Choroid plexus epithelial cell (primary cell): ENCODE results near the gene CCDC152.
"Not testable (repeated sequence)": the region's sequence is repeated elsewhere in the genome, so short reads cannot be mapped to it uniquely, and the experiment has no call there.

ENCODE experiments used
- DNase-seq: peaks from one replicate; pipeline ENCODE4 v3.0.0-alpha.2; 2010; ENCODE audit warnings: low read depth
- H3K4me3 ChIP-seq: 2 replicates; pipeline ENCODE4 v1.5.1; 2011; ENCODE audit warnings: low read depth, mild to moderate bottlenecking, control low read depth, low read length, moderate library complexity
- TF ChIP-seq, protein P1 (sequence below): conservative IDR thresholded peaks from 2 replicates; pipeline ENCODE4 v1.5.1; 2011; ENCODE audit warnings: low read depth, mild to moderate bottlenecking, control low read depth, inconsistent platforms, low read length, moderate library complexity

The CCDC152 gene

GRCh38 chr5:42756606-42757601 is at the start of gene CCDC152:
Gene CCDC152, plus strand, starts transcription at chr5:42756818. Its CDS starts 2,304 bp downstream, at chr5:42759122.
- peak; percentile 31 for DNase-seq
- TF ChIP-seq, protein P1, sequence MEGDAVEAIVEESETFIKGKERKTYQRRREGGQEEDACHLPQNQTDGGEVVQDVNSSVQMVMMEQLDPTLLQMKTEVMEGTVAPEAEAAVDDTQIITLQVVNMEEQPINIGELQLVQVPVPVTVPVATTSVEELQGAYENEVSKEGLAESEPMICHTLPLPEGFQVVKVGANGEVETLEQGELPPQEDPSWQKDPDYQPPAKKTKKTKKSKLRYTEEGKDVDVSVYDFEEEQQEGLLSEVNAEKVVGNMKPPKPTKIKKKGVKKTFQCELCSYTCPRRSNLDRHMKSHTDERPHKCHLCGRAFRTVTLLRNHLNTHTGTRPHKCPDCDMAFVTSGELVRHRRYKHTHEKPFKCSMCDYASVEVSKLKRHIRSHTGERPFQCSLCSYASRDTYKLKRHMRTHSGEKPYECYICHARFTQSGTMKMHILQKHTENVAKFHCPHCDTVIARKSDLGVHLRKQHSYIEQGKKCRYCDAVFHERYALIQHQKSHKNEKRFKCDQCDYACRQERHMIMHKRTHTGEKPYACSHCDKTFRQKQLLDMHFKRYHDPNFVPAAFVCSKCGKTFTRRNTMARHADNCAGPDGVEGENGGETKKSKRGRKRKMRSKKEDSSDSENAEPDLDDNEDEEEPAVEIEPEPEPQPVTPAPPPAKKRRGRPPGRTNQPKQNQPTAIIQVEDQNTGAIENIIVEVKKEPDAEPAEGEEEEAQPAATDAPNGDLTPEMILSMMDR: no peak
- H3K4me3 ChIP-seq: peak within 1 kb of the TSS; percentile 57

DNA sequence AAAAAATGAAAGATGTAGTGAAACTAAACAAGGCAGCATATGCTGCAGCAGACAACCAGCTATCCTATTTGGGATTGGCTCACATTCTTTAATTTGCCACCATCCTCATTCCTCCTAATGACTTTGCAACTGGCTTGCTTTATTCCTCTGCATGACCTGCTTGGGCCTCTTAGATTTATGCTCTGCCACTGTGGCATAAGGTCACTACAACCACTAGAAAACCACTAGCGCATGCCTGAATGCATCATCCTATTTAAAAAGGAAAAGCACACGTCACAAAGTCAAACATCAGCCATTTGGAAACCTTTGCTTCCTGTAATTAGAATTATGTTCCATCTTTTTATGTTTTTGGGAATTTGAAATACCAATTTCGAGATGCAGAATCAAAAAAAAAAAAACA is 40.8 kb upstream of the CCDC152 start:
- TF ChIP-seq, protein P1: no peak
- no peak for DNase-seq
- H3K4me3 ChIP-seq: no peak overlapping the region

DNA sequence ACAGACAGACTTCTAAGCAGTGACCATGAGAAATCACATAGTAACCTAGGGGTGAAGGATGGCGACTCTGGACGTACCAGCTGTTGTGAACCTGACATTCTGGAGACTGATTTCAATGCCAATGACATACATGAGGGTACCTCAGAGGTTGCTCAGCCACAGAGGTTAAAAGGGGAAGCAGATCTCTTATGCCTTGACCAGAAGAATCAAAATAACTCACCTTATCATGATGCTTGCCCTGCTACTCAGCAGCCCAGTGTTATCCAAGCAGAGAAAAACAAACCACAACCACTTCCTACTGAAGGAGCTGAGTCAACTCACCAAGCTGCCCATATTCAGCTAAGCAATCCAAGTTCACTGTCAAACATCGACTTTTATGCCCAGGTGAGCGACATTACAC is 38.0 kb upstream of the CCDC152 start:
- peak; percentile 35 for DNase-seq
- H3K4me3 ChIP-seq: no peak overlapping the region
- TF ChIP-seq, protein P1: no peak

DNA sequence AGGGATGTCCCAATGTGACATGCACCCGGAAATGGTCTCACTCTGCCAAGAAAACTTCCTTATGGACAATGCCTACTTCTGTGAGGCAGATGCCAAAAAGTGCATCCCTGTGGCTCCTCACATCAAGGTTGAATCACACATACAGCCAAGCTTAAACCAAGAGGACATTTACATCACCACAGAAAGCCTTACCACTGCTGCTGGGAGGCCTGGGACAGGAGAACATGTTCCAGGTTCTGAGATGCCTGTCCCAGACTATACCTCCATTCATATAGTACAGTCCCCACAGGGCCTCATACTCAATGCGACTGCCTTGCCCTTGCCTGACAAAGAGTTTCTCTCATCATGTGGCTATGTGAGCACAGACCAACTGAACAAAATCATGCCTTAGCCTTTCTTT is 37.6 kb upstream of the CCDC152 start:
- no peak overlapping the region for H3K4me3 ChIP-seq
- TF ChIP-seq, protein P1: no peak
- no peak for DNase-seq

GRCh38 chr5:42720251-42720650 is 36.4 kb upstream of the CCDC152 start:
- no peak overlapping the region for H3K4me3 ChIP-seq
- TF ChIP-seq, protein P1: no peak
- DNase-seq: no peak

DNA sequence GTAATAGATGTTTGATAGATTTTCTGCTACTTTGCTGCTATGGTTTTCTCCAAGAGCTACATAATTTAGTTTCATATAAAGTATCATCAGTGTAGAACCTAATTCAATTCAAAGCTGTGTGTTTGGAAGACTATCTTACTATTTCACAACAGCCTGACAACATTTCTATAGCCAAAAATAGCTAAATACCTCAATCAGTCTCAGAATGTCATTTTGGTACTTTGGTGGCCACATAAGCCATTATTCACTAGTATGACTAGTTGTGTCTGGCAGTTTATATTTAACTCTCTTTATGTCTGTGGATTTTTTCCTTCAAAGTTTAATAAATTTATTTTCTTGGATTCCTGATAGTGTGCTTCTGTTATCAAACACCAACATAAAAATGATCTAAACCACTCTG is 35.1 kb upstream of the CCDC152 start:
- no peak for DNase-seq
- H3K4me3 ChIP-seq: no peak overlapping the region
- TF ChIP-seq, protein P1: no peak

GRCh38 chr5:42734531-42735058 is 22.0 kb upstream of the CCDC152 start:
- H3K4me3 ChIP-seq, DNase-seq: not testable (repeated sequence)
